GM19467 (cell line): ENCODE measurements around the gene C1QTNF6.

Experiments
- ATAC-seq: cut with Tn5 transposase; IDR thresholded peaks from one replicate; pipeline ENCODE4 v1.9.1; 2021; ENCODE audit warnings: mild to moderate bottlenecking, moderate library complexity; ENCODE audit not compliant: unreplicated experiment

The C1QTNF6 gene

GRCh38 chr22:37164505-37164887 lies 23.6 kb downstream of the C1QTNF6 start:
- no peak for ATAC-seq

GRCh38 chr22:37163575-37164504 lies 24.2 kb downstream of the C1QTNF6 start:
- ATAC-seq = peak; percentile 27

GRCh38 chr22:37163096-37163489 lies 25.0 kb downstream of the C1QTNF6 start:
- no peak for ATAC-seq

DNA sequence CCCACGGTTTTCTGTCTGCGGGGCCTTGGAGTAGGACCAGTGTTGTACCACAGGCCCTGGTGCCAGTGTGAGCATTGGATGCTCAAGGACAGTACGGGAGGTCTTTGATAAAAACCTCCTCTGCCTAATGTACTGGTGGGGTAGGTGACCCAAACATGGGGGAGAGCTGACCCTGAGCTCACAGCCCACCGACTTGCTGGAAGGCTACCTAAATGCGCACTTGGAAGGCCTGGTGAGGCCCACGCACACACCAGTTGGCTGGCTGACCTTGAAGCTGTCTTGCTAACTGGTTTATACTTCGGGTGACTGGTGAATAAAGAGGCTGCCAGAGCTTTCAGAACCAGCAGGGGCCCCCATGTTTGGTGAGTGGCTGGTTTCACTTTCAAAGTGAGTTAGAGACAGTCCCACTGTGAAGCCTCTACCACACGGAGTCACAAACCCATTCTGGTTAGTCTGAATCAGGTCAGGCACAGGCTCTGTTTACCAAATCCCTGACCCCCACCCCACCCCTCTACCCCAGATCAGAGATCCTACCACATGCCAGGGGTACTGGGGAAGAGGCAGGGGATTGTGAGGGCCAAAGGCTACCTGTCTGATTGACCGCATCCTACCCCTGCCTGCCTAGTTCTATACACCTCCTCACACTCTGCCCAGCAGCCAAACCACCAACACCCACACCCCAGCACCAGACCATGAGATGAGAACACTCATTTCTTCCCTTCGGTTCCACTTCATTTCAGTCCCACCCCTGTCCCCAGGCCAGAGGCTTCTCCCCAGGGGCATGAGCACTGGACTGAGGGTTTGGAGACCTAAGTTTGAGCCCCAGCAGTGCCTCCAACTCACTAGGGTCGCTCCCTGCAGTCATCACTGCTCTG lies 25.6 kb downstream of the C1QTNF6 start:
- no peak for ATAC-seq

DNA sequence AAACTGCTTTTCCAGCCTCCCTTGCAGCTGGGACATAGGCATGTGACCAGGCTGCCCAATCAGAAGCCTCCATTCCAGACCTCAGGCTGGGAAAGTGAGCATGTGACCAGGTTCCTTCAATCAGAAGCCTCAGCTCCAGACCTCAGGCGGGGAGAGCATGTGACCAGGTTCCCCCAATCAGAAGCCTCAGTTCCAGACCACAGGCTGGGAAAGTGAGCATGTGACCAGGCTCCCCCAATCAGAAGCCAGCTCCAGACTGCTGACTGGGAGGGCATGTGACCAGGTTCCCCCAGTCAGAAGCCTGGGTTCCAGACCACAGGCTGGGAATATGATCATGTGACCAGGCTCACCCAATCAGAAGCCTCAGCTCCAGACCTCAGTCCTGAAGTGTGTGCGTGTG lies 26.6 kb downstream of the C1QTNF6 start:
- ATAC-seq = no peak

DNA sequence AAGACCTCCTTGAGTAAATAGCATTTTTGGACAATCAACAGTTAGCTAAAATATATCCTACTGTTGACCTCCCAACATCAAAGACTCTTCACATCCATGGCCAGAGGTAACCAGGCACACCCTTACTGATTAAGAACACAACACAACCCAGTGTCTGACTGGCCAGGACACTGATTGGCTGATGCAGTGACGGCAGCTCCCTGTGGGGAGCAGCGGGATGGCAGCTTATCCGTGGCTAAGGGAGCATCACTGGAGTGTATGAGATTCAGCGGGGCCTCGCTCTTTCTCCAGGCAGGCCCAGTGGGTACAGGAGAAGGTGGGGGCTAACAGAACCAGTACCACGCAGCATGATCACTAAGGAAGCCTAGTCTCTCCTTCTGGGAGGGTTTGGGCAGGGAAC lies 28.0 kb downstream of the C1QTNF6 start:
- no peak for ATAC-seq

GRCh38 chr22:37158963-37159290 lies 29.1 kb downstream of the C1QTNF6 start:
- ATAC-seq = no peak

DNA sequence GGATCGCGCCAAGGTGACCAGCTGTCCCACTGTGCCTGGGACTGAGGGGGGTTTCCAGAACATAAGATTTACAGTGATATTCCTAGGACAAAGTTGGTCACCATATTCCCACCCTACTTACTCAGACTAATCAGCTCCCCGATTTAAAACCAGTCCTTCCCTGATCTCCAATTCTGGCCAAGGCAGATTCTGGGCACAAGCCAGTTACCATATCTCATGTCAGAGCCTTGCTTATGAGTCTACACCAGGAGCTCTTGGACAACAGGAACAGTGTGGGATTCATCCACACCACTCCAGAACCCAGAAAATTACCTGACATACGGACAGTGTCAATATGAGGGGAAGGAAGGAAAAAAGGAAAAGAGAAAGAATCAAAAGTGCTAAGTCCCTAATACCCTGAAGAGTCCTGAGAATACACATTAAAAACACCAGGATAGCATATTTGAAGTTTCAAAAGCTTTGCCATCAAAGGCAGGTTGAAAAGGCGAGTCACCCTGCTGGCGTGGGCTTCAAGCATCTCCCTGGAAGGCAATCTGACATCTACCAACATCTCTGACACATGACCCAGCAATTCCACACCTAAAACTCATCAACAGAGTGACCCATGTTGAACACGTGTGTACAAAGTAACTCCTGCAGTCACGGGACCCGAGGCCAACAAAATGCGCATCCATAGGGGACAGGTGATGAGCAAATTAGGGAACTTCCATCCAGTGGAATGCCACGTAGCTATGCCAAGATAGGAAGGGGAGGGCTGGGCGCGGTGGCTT lies 30.3 kb downstream of the C1QTNF6 start:
- ATAC-seq = no peak

DNA sequence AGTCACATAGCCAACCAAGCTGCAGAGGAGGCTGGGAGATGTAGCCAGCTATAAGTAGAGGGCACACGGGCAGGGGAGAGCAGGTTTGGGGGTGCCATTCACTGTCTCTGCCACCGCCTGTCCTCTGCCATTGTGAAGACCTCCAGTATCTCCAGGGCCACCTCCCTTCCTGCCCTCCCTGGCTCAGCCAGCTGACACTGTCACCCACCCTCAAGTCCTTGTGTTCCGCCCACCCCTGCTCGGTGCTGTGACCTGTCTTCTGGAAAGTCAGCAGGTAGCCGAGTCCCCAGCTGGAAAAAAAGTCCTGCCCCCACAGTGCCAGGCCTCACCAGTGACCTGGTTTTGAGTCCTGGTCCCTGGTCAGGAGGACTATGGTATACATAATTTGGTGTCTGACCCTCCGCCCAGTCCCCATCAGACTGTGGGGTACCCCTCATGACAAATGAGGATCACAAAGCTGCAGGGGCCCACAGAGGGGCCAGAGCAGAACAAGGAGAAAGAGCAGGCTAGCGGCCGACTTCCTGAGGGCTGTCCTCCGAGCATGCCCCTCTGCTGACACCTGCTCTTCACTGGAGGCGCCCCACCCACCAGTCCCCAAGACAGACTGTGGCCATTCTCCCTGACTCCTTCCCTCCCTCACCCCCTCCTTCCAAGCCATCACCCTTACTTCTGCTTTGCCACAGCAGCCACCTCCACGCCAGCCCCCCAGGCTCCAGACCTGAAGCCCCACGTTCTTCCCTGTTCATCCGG lies 31.2 kb downstream of the C1QTNF6 start:
- ATAC-seq = no peak

DNA sequence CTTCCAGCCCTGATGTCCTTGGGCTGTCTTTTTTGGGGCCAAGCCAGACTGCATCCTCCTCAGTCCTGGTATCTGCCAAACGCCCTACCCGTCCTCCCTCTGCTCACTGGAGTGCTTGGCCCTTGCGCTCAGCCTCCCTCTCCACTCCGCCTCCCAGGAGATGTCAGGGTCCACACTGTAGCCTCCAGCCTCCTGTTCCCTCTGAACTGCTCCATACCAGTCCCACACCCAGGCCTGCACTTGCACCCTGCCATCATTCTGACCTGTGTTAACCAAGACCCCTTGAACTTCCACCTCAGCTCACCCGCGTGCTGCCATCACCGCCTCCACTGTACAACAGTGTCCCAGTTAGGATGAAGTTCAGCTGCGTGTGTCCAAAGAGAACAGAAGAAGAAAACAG lies 32.1 kb downstream of the C1QTNF6 start:
- no peak for ATAC-seq

DNA sequence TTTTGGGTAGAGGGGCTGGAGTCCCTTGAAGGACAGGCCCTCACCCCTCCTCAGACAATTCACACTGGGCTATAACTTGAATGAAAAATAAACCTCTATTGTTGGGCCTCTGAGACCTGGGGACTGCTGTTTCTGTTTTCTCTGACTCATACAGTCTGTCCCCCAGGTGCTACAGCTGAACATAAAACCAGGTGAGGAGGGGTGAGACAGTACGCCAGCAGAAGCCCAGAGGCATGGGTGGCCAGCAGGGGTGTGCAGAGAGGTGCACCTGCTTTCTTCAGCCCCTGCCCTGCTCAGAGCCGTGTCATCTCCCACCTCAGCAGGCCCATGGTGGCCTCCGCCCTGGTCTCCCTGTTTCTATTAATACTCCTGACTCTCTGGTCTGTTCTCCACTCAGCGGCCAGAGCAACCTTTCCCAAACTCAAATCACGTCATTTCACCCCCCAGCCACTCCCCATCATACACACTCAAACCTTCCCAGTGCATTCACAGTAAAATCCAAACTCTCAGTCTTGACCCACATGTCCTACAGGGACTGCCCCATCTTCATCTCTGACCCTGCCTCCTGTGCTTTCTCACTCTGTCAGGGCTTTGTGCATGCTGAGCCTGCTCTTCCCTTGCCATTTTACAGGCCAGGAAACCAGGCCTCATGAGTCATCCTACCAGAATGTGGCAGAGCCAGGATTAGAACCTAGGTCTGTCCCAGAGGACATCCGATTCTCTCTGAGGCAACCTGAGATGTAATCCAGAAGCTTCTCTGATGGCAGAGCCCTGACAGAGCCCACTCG lies 32.9 kb downstream of the C1QTNF6 start:
- no peak for ATAC-seq

- ATAC-seq = no peak
Measured at GRCh38 chr22:37153901-37154300, 34.1 kb downstream of the C1QTNF6 start.

DNA sequence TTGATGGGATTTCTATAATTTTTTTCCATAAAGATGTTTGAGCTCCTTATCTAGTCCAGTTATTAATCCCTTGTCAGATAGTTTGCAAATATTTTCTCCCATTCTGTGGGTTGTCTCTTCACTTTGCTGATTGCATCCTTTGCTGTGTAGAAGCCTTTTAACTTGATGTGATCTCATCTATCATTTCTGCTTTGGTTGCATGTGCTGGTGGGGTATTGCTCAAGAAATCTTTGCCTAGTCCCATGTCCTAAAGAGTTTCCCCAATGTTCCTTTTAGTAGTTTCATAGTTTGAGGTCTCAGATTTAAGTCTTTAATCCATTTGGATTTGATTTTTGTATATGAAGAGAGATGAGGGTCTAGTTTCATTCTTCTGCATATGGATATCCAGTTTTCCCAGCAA lies 36.6 kb downstream of the C1QTNF6 start:
- ATAC-seq = no peak

GRCh38 chr22:37150701-37151100 lies 37.3 kb downstream of the C1QTNF6 start:
- no peak for ATAC-seq

DNA sequence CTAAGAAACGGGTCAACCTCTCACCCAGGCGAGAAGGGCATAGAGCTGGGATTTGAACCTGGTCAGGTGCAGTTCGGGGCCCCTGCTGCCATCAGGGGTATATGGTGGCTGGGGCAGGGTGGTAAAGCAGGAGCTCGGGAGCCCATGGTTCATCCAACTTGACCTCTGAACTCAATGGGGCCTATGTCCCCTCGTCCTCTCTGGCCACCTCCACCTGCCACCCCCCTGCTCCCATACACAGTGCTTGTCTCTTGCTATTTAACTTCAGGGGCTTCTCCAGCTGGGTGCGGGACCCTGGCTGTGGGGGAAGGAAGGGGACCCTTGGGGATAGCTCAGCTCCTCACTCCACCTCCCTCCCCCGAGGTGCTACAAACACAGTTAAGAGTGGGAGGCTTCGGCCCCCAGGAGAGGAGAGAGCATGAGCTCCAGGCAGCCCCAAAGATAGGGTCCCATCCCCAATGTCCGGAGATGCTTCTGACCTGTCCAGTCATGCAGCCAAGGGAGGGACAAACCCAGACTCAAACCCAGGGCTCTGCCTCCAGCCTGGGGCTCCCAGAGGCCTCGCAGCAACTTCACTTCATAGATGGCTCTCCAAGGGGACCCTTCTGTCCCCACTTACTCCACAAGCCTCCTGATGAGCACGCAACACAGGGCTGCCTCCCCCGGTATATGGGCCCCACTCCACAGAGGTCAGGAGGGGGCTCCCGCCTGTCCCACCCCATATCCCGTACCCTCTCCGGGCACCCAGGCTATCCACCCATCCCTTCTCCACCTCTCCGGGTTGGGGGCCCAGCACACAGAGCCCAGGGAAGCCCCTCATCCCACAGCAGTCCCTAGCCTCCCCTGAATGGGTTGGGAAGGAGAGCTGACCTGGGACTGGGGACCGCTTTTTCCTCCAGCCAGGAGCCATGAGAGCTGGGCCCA lies 39.0 kb downstream of the C1QTNF6 start:
- ATAC-seq = peak; percentile 5

GRCh38 chr22:37148031-37148651 lies 39.9 kb downstream of the C1QTNF6 start:
- no peak for ATAC-seq

DNA sequence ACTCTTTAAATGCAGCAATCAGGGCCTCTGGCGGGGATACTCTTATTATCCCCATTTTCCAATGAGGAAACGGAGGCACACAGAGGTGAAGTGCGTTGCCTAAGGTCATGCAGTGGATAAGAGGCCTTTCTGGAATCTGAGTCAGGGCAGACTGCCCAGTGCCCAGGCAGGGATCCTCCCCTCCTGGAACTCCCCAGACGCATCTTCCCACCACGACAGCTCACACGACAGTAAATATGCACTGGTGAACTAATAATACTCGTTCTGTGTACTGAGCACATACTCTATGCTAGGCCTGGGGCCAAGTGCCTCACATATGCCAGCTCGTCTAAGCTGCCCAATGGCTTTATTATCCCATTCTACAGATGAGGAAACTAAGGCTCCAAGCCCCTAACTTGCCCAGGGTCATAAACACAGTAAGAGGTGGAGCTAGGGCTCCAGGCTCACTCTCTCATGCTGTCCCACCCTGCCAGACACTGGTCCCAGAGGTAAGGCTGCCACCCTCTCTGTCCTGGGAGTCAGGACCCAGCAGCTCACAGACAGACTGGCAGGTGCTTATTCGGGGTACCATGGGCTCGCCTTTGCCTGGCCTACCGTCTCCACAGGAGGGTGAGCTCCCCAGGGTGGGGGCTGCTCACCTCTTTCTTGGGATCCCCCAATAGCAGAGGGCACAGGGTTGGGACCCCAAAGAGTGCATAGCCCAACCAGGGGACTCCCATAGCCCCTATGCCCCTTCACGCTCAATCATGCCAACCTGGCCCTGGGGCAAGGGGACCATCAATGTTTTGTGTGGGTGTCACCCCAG lies 40.7 kb downstream of the C1QTNF6 start:
- ATAC-seq = no peak
